Activated T-helper 1 cell treated with Interleukin-2 at 50 U/mL for 16 hours (primary cell): Measurements from ENCODE around the gene DEFB131B.
"Not testable (repeated sequence)": the region's sequence is repeated elsewhere in the genome, so short reads cannot be mapped to it uniquely, and the experiment has no call there.

Source experiments
- DNase-seq: peaks from one replicate; pipeline ENCODE4 v3.0.0-alpha.2; 2020; ENCODE audit warnings: low read depth

DEFB131B gene

GRCh38 chr11:71911321-71911985 is 33.2 kb downstream of the DEFB131B start:
- DNase-seq: not testable (repeated sequence)

DNA sequence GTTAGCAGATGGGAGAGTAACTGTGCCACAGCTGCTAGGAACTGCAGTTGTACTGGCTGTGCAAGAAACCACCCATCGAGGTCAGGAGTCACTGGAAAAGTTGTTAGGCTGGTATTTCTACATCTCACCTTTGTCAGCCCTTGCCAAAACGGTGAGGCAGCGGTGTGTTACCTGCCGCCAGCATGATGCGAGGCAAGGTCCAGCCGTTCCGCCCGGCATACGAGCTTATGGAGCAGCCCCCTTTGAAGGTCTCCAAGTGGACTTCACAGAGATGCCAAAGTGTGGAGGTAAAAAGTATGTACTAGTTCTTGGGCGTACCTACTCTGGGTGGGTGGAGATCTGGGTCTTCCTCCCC is 33.7 kb downstream of the DEFB131B start:
- DNase-seq: not testable (repeated sequence)

DNA sequence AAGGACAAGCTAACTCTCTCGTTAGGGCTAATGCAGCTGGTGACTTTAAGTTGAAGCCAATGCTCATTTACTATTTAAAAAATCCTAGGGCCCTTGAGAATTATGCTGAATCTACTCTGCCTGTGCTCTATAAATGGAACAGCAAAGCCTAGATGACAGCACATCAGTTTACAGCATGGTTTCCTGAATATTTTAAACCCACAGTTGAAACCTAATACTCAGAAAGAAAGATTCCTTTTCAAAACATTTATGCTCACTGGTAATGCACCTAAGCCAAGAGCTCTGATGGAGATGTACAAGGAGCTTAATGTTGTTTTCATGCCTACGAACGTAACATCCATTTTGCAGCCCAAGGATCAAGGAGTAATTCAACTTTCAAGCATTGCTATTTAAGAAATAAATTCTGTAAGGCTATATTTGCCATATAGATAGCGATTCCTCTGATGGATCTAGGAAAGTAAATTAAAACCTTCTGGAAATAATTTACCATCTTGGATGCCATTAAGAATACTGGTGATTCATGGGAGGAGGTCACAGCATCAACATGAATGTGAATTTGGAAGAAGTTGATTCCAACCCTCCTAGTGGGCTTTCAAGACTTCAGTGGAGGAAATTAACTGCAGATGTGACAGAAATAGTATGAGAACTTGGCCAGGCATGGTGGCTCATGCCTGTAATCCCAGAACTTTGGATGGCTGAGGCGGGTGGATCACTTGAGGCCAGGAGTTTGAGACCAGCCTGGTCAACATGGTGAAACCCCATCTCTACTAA is 35.7 kb downstream of the DEFB131B start:
- DNase-seq: no peak

- DNase-seq: no peak
Observed at GRCh38 chr11:71914617-71915189, 36.5 kb downstream of the DEFB131B start.

DNA sequence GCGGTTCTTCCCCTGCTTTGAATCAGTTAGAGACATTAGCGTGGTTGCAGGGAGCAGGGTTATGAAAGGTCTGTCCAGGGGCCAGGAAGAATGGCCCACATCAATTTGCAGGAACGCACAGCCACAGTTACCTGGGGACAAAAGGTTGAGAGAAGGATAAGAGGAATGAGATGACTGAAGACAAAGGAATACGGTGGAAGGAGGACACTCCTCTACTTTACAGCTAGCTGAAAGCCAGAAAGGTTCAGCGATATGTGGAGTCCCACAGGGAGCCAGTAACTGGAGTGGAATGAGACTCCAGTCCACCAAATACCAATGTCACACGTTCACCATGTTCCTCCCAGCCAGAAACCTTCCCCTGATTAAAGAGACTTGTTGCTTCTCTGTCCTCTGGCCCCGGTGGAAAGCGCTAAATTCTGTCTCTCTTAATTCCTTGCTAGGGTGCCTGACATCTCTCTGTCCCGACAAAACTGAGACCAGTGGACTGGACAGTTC is 39.4 kb downstream of the DEFB131B start:
- DNase-seq: no peak

DNA sequence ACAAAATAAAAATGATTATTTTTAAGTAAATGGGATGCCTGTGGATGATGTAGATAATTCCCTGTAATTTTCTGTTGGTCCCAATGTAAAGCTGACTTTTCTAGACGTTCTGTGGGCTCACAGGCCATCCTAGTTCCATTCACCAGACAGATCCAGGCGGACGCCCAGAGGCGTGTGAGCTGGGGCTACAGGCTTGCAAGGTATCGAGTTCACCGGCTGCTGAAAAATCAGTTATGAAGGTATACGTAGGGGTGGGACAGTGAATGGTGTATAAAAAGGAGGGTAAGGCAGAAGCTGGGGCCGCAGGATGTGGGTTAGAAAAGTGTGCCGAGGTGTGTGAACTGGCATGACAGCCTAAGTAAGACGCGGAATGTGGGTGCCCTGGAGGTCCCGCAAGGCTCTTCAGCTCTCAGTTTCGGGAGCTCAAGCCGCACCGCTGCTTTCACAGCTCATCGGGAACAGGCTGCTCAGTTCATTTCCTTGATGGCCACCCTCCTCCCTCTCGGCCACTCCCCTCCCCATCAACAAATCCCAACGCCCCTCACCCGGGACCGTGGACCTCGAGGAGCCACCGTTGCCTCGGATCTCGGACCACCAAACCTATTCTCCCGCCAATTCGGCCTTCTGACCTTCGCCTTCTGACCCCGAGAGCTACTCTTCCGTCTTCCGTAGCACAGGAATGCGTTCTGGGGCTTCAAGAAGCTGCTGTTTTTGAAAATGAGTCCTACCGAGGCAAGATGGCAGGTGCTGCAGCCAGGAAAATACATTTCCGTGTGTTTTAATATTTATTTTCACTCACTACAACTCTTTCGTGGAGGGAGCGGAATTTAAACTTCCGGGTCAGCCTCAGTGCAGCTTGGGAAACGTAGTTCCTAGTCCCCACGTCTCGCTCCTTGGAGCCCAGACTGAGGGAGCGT is 49.8 kb downstream of the DEFB131B start, which contains the start of gene XNDC1N:
Gene XNDC1N (minus strand): TSS at position 775 of the 917 bp plus-strand sequence. CDS start 5,241 bp downstream, outside the sequence.
- peak; percentile 13 for DNase-seq

- peak; percentile 93 for DNase-seq
Observed at GRCh38 chr11:71928737-71929443, 50.6 kb downstream of the DEFB131B start, which contains the start of gene RNF121. Gene RNF121 (plus strand): TSS chr11:71929046. CDS start chr11:71929062, 16 bp downstream.

DNA sequence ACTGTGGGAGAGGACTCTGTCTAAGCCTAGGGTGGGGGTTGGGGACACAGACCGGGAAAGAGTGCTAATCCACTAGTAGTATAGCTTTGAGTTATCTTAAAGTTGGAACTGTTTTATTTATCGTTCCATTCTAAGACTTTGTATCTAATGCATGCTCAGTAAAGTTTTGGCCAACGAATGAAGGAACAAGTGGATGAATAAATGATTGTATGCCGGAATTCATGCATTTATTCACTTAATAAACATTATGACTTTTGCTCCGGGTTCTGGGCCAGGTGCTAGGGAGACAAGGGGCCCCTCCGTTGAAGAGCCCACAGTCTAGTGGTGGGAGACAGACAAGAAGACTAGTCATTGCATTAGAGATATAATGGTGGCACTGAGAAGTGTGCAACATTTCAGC is 51.2 kb downstream of the DEFB131B start:
- no peak for DNase-seq

DNA sequence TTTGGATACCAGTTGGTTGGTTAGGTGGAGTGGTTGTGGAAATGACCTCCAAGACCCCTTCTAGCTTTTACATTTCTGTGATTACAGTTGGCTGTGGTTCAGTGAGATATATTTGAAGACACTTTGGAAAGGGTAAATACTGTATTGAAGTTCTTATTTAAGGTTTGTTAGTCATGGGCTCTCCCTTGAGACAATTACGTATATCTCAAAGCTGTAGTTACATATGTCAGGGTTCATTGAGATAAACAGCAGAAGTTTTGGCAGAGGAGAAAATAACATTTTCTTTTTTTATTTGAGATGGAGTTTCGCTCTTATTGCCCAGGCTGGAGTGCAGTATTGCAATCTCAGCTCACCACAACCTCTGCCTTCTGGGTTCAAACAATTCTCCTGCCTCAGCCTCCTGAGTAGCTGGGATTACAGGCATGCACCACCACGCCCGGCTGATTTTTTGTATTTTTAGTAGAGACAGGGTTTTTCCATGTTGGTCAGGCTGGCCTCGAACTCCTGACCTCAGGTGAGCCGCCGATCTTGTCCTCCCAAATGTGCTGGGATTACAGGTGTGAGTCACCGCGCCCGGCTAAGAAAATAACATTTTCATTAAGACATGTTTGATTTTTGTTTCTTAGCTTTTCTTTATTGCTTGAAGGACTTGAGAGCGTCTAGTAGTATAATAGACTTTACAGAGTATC is 52.4 kb downstream of the DEFB131B start:
- DNase-seq: no peak

GRCh38 chr11:71931245-71931602 is 53.0 kb downstream of the DEFB131B start:
- no peak for DNase-seq

DNA sequence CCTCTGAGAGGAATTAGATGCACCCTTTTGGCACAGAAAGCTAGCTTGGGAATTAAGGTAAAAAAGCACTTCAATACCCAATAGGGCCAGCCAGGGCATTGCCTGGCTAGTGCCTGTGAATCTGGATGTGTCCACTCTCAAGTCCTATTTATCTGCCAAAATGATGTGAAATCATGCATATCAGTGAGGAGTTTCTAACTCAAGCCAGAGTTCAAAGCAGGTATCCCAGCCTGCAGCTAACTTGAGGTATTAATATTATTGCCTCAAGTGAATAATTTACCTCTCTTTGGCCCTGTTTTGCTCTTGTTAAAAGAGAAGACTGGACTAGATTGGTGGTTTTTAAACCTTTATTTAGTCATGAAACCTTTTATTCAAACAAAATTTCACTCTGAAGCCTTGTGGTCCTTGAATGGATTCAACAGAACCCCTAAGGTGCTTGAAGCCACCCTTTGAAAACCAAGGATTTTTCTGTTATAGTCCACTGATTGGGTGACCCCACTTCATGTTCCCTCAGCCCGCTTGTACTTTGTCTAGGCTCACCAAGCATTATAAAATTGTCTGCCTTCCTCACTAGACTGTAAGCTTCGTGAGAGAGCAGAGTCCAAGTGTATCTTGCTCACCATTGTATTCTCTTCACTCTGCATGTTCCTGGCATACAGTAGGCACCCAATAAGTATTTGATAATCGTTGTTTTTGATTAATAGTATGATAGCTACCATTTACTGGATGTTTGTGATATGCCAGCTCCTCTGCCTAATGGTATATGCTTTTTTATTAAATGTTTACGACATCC is 55.1 kb downstream of the DEFB131B start:
- no peak for DNase-seq
